ENCODE measurements around the gene NAALADL2. TPM values are rescaled to one million over a fixed set of nuclear protein-coding genes. Genes with fewer than 3 reads are reported as not detected.
"Not testable (repeated sequence)": the region's sequence is repeated elsewhere in the genome, so short reads cannot be mapped to it uniquely, and the experiment has no call there.

The NAALADL2 gene
- total RNA-seq, 2 donors from 2014 or later, result 0.70 TPM; not detected in 1

DNA sequence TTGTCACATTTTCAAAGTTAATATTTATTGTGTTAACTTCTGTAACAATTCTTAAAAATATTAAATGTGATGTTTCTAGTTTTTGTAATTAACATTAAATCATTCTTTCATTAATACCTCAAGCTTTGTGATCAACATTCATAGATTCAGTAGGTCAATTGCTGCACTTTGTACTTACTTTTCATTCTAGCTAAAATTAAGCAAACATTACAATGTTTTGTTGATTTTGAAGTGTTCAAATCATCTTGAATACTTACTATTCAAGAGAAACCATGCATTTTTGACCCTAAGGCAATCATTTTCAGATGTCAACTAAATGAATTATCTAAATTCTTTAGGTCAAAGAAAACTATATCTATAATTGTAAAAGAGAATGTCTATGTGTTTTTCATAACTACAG is 933.1 kb downstream of the NAALADL2 start:
- Mint-ChIP-seq H3K27me3 (no peaks in the 10 kb centered on the region), H3K9me3 (peaks cover 8% of the 10 kb centered on the region), H3K4me3 (no peak overlapping the region), H3K27ac (no peak overlapping the region), H3K4me1 (ENCODE audit: low read depth in 2 of 2) (no peaks in the 10 kb centered on the region), H3K36me3 (no peaks in the 10 kb centered on the region)
- ATAC-seq, result no peak
- no peak for DNase-seq (ENCODE audit: low spot score)

DNA sequence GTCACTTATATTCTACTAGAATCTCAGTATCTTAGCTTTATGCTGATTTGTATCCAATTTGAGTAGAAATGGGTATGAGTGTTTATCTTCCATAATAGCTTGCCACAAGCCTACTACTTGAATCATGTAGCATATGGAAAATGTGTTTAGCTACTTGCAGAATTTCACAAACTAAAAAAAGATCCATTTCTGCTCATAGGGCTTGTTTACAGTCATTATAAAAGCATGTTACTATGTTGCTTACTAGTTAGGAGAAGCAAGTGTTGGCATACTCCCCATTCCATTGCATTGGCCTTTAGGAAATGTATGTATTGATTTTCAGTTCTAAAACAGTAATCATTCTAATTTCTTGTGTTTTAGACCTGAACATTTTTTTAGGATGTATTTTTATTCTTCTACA is 939.2 kb downstream of the NAALADL2 start:
- Mint-ChIP-seq H3K4me3 (no peak overlapping the region), H3K4me1 (ENCODE audit: low read depth in 2 of 2) (no peaks in the 10 kb centered on the region)
- no peak for ATAC-seq

DNA sequence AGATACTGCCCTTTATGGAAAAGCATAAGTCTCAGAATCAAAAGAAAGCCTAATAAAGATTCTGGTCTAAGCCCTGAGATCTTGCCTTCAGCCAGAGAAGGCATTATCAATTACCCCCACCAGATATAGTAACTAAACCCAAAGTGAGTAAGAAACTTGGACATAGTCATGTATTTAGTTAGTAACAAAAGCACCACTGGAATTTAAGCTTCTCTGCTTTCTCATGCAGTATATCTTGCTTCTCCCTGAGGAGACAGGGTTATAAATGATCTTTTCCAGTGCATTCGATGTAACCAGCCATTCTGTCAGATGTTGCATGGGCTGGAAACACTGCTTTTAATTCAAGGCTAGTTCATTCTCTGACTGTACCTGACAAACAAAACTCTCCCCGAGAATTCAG is 946.7 kb downstream of the NAALADL2 start:
- Mint-ChIP-seq H3K27ac (no peak overlapping the region), H3K36me3 (no peaks in the 10 kb centered on the region), H3K27me3 (no peaks in the 10 kb centered on the region), H3K9me3 (no peaks in the 10 kb centered on the region), H3K4me1 (ENCODE audit: low read depth in 2 of 2) (no peaks in the 10 kb centered on the region), H3K4me3 (no peak overlapping the region)
- no peak for ATAC-seq
- DNase-seq (ENCODE audit: low spot score), result no peak

More for the DNA sequence above, 939.2 kb downstream of the NAALADL2 start:
- H3K27ac Mint-ChIP-seq, result no peak overlapping the region
- no peaks in the 10 kb centered on the region for H3K9me3 Mint-ChIP-seq
- no peaks in the 10 kb centered on the region for H3K36me3 Mint-ChIP-seq
- H3K27me3 Mint-ChIP-seq, result no peaks in the 10 kb centered on the region
- no peak for DNase-seq (ENCODE audit: low spot score)

- no peak overlapping the region for H3K27ac Mint-ChIP-seq
- H3K4me1 Mint-ChIP-seq (ENCODE audit: low read depth in 2 of 2), result no peaks in the 10 kb centered on the region
- H3K36me3 Mint-ChIP-seq, result no peaks in the 10 kb centered on the region
- no peak overlapping the region for H3K4me3 Mint-ChIP-seq
- no peak for DNase-seq (ENCODE audit: low spot score)
- H3K9me3 Mint-ChIP-seq, result peaks cover 4% of the 10 kb centered on the region
- H3K27me3 Mint-ChIP-seq, result no peaks in the 10 kb centered on the region
- no peak for ATAC-seq
Observed at GRCh38 chr3:175807175-175807574, 948.0 kb downstream of the NAALADL2 start.

DNA sequence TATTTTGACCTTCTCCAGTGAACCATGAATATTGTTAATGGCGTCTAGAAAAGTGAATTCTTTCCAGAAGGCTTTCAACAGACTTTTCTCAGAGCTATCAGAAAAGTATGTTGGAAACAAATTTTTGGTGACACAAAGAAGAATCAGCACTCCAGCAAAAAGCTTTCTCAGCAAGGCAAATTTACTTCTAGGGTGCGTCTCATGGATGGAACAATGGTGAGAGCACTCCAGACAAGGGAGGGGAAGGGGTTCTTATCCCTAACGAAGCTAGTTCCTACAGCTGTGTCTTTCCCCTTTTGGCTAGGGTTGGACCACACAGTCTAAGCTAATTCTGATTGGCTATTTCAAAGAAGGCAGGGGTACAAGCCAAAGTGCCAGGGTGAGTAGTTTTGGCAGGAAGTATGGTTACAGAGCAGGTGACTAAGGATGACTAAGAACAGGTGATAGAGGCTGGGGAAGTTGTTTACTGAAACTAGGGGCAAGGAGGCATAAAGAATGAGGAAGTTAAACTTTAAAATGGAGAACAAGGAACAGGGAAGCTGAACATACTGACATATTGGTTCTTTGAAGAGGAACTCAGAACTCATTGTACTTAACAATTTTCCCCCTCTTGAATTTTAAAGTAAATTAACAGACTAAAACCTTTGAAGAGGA is 959.8 kb downstream of the NAALADL2 start:
- no peaks in the 10 kb centered on the region for H3K36me3 Mint-ChIP-seq
- no peak for DNase-seq (ENCODE audit: low spot score)
- H3K4me1 Mint-ChIP-seq (ENCODE audit: low read depth in 2 of 2), result no peaks in the 10 kb centered on the region
- peaks cover 25% of the 10 kb centered on the region for H3K9me3 Mint-ChIP-seq
- no peaks in the 10 kb centered on the region for H3K27me3 Mint-ChIP-seq
- H3K27ac Mint-ChIP-seq, result no peak overlapping the region
- ATAC-seq, result no peak
- no peak overlapping the region for H3K4me3 Mint-ChIP-seq

DNA sequence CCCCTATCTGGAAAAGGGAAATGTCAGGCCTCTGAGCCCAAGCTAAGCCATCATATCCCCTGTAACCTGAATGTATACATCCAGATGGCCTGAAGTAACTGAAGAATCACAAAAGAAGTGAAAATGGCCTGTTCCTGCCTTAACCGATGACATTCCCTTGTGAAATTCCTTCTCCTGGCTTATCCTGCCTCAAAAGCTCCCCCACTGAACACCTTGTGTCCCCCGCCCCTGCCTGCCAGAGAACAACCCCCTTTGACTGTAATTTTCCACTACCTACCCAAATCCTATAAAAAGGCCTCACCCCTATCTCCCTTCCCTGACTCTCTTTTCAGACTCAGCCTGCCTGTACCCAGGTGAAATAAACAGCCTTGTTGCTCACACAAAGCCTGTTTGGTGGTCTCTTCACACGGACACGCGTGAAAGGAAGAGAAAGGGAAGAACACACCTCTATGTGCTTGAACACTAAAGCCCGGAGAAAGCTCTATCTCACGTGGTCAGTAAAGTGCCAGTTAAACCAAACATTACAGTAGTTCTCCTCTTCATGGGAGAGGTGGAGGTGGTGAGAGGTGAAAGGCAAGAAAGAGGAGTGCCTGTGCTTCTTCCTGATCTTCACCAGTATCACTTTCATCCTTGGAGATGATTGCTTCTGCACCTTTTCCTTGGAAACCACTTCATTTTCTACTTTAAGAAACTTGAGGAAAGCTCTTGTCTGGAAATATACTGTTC is 963.8 kb downstream of the NAALADL2 start:
- peaks cover 24% of the 10 kb centered on the region for H3K9me3 Mint-ChIP-seq
- not testable (repeated sequence) for H3K27me3 Mint-ChIP-seq; H3K36me3 Mint-ChIP-seq; H3K4me1 Mint-ChIP-seq (ENCODE audit: low read depth in 2 of 2); H3K4me3 Mint-ChIP-seq; H3K27ac Mint-ChIP-seq; DNase-seq (ENCODE audit: low spot score); ATAC-seq

DNA sequence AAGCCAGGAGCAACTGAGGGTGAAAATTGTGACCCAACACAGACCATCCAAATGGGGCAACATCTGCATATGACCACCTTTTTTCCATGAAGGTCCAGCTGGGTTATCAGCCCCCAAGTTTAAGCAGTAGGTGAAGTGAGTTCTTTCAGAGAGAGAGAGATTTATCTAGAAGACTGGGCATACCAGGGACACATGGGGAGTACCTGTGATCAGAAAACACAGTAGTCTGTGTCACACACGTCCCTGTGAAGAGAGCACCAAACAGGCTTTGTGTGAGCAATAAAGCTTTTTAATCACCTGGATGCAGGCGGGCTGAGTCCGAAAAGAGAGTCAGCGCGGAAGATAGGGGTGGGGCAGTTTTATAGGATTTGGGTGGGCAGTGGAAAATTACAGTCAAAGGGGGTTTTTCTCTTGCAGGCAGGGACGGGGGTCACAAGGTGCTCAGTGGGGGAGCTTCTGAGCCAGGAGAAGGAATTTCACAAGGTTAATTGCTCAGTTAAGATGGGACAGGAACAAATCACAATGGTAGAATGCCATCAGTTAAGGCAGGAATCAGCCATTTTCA is 966.0 kb downstream of the NAALADL2 start:
- not testable (repeated sequence) for H3K27me3 Mint-ChIP-seq; ATAC-seq; H3K4me1 Mint-ChIP-seq (ENCODE audit: low read depth in 2 of 2); H3K4me3 Mint-ChIP-seq; H3K36me3 Mint-ChIP-seq; H3K27ac Mint-ChIP-seq; DNase-seq (ENCODE audit: low spot score)
- H3K9me3 Mint-ChIP-seq, result peaks cover 19% of the 10 kb centered on the region

- no peaks in the 10 kb centered on the region for H3K36me3 Mint-ChIP-seq
- H3K9me3 Mint-ChIP-seq, result peaks cover 15% of the 10 kb centered on the region
- H3K27ac Mint-ChIP-seq, result no peak overlapping the region
- no peak overlapping the region for H3K4me3 Mint-ChIP-seq
- no peaks in the 10 kb centered on the region for H3K27me3 Mint-ChIP-seq
- ATAC-seq, result no peak
- no peaks in the 10 kb centered on the region for H3K4me1 Mint-ChIP-seq (ENCODE audit: low read depth in 2 of 2)
- no peak for DNase-seq (ENCODE audit: low spot score)
Observed at GRCh38 chr3:175826759-175827158, 967.6 kb downstream of the NAALADL2 start.

GRCh38 chr3:175829809-175830208 is 970.7 kb downstream of the NAALADL2 start:
- not testable (repeated sequence) for H3K9me3 Mint-ChIP-seq; H3K36me3 Mint-ChIP-seq; DNase-seq (ENCODE audit: low spot score); H3K27ac Mint-ChIP-seq; H3K4me1 Mint-ChIP-seq (ENCODE audit: low read depth in 2 of 2); ATAC-seq; H3K27me3 Mint-ChIP-seq; H3K4me3 Mint-ChIP-seq

- not testable (repeated sequence) for H3K36me3 Mint-ChIP-seq; DNase-seq (ENCODE audit: low spot score); H3K27me3 Mint-ChIP-seq; ATAC-seq; H3K27ac Mint-ChIP-seq; H3K9me3 Mint-ChIP-seq; H3K4me3 Mint-ChIP-seq; H3K4me1 Mint-ChIP-seq (ENCODE audit: low read depth in 2 of 2)
Observed at GRCh38 chr3:175835763-175836162, 976.6 kb downstream of the NAALADL2 start.

GRCh38 chr3:175836617-175837016 is 977.5 kb downstream of the NAALADL2 start:
- no peaks in the 10 kb centered on the region for H3K4me1 Mint-ChIP-seq (ENCODE audit: low read depth in 2 of 2)
- DNase-seq (ENCODE audit: low spot score) (no peak), ATAC-seq (no peak)
- peaks cover 3% of the 10 kb centered on the region for H3K9me3 Mint-ChIP-seq
- H3K27me3 Mint-ChIP-seq, result no peaks in the 10 kb centered on the region
- no peaks in the 10 kb centered on the region for H3K36me3 Mint-ChIP-seq
- no peak overlapping the region for H3K4me3 Mint-ChIP-seq
- H3K27ac Mint-ChIP-seq, result no peak overlapping the region

DNA sequence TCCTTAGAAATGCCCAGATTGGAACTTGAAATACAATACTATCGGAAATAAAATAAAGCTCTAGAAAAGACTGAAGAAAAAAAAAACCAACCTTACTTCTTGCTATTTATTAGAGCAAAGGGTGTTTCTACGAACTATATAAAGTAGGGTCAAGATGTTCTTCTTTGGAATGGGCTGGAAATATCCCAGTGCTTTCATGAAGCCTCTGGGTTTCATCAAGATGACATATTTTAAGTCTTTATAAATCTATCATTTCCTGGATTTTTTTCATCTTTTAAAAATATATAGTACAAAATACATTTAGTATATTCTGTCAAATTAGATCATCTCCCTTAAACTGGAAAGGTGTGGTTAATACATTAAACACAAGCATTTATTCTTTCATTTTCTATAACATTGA is 978.8 kb downstream of the NAALADL2 start:
- H3K36me3 Mint-ChIP-seq, result no peaks in the 10 kb centered on the region
- no peak overlapping the region for H3K4me3 Mint-ChIP-seq
- no peaks in the 10 kb centered on the region for H3K4me1 Mint-ChIP-seq (ENCODE audit: low read depth in 2 of 2)
- ATAC-seq (no peak), DNase-seq (ENCODE audit: low spot score) (no peak)
- H3K27me3 Mint-ChIP-seq, result no peaks in the 10 kb centered on the region
- peaks cover 6% of the 10 kb centered on the region for H3K9me3 Mint-ChIP-seq
- H3K27ac Mint-ChIP-seq, result no peak overlapping the region

DNA sequence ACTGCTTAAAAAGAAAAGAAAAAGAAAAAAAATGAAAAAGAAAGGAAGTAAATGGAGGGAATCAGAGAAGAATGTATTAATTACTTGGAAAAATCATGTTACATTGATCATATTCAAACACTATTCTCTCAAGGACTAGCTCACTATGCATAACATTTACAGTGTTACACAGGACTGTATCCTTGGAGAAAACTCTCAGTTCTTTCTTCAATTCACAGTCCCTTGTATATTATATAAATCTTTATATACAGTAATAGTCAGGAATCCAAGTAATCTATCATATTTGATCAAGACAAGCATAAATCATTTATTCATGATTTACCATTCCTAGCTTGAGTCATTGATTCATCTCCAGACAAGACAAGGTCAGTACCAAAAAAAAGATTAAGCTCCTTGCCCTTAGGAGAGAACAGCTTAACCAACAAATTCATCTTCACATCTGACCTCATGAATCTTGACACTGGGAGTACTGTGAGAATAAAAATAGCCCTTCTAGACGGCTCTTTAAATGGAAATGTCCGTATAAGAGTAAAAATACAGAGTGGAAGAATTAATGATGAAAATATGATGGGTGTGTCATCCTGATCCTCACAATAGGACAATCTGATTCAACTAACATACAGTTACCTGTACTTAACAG is 980.4 kb downstream of the NAALADL2 start:
- Mint-ChIP-seq H3K27ac (no peak overlapping the region), H3K4me1 (ENCODE audit: low read depth in 2 of 2) (no peaks in the 10 kb centered on the region), H3K4me3 (no peak overlapping the region), H3K27me3 (no peaks in the 10 kb centered on the region), H3K36me3 (no peaks in the 10 kb centered on the region), H3K9me3 (peaks cover 8% of the 10 kb centered on the region)
- no peak for DNase-seq (ENCODE audit: low spot score)
- no peak for ATAC-seq

DNA sequence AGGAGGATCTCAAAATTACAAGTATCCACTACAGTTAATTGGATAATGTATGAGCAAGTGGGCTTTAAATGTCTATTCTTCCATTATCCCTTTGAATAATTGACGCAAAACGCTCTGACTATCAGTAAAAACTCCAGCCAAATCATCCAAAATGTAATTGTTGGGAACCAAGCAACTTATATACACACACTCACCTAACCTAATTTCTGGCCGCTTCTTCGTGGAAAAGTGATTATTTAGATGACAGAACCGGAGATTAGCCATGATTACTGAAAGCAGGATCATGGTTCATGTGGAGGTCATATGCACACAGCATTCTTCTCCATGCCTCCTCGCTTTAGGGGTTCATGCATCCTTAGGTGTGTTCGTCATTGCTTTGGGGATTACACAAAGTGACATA is 992.4 kb downstream of the NAALADL2 start:
- H3K36me3 Mint-ChIP-seq, result no peaks in the 10 kb centered on the region
- ATAC-seq (no peak), DNase-seq (ENCODE audit: low spot score) (no peak)
- H3K4me3 Mint-ChIP-seq, result no peak overlapping the region
- no peak overlapping the region for H3K27ac Mint-ChIP-seq
- H3K27me3 Mint-ChIP-seq, result no peaks in the 10 kb centered on the region
- no peaks in the 10 kb centered on the region for H3K4me1 Mint-ChIP-seq (ENCODE audit: low read depth in 2 of 2)
- H3K9me3 Mint-ChIP-seq, result peaks cover 4% of the 10 kb centered on the region

Measured in natural killer cell treated with Interleukin-12 subunit alpha and Interleukin-12 subunit beta and Interleukin-15 and Interleukin-18, amount 100 ng/mL, for 72 hours (primary cell).